ENCODE results near the gene OR2A1. TPM values are rescaled to one million over a fixed set of nuclear protein-coding genes. Genes with fewer than 3 reads are reported as not detected.
"Not testable (repeated sequence)": the region's sequence is repeated elsewhere in the genome, so short reads cannot be mapped to it uniquely, and the experiment has no call there.

Gene OR2A1
- total and polyA plus RNA-seq, 5 donors = 0.02 to 0.39 TPM; not detected in 3

DNA sequence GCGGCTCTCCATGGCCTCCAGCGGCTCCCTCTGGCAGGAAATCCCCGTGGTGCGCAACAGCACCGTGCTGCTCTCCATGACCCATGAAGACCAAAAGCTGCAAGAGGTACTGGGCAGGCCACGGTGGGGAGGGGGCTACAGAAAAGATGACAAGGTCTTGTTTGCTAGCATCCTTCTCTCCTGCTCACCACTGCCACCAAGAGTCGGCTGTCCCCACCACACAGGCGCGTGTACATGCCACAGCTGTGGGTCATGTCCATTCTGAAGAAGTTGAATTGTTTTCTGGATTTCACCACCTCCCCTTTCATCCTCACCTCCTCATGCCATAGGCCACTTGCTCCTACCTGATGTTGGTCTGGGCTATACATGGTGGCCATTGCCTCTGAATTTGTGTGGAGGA, 55.0 kb downstream of the OR2A1 start:
- H3K9me3 ChIP-seq (ENCODE audit: control insufficient read depth, low read length); DNase-seq; H3K27me3 ChIP-seq (ENCODE audit: control insufficient read depth, insufficient read depth); H3K4me1 ChIP-seq (ENCODE audit: control insufficient read depth, insufficient read depth, low read length); intact Hi-C loops (cut with DNase I); H3K27ac ChIP-seq (ENCODE audit: low read length); H3K4me3 ChIP-seq (ENCODE audit: low read length); ATAC-seq: not testable (repeated sequence)
- no CpG with 5 or more reads among the region's 9 CpGs for WGBS

DNA sequence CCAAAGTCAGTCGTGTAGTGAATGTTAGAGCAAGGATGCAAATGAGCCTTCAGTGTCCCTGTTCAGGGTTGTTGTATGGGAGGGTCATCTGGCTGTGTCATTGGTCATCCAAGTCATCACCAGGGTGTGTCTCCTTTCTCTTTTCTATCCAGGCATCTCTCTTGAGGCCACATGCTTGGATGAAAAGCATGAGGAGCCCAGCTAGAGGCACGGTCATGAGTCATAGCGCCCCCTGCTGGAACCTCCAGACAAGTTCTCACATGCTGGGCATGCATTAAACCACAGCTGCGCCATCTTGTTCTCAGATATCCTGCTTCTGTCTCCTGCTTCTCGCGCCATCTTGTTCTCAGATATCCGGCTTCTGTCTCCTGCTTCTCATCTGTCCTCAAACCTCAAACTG, 57.0 kb downstream of the OR2A1 start:
- DNase-seq; H3K4me1 ChIP-seq (ENCODE audit: control insufficient read depth, insufficient read depth, low read length); intact Hi-C loops (cut with DNase I); H3K27me3 ChIP-seq (ENCODE audit: control insufficient read depth, insufficient read depth); H3K27ac ChIP-seq (ENCODE audit: low read length); H3K4me3 ChIP-seq (ENCODE audit: low read length); ATAC-seq; H3K9me3 ChIP-seq (ENCODE audit: control insufficient read depth, low read length): not testable (repeated sequence)
- no CpG with 5 or more reads among the region's 7 CpGs for WGBS

Other genes with a start within 250 kb of the OR2A1 start
- gene OR2A25, start 242.6 kb upstream of the OR2A1 start, total RNA-seq = not detected
- not detected for gene OR2A25, start 242.6 kb upstream of the OR2A1 start, polyA plus RNA-seq
- gene OR2A12, start 226.1 kb upstream of the OR2A1 start, total RNA-seq = not detected
- gene OR2A12, start 226.1 kb upstream of the OR2A1 start, polyA plus RNA-seq = not detected
- gene OR2A2, start 202.8 kb upstream of the OR2A1 start, total RNA-seq = not detected
- not detected for gene OR2A2, start 202.8 kb upstream of the OR2A1 start, polyA plus RNA-seq
- not detected for gene OR2A14, start 189.2 kb upstream of the OR2A1 start, total RNA-seq
- not detected for gene OR2A14, start 189.2 kb upstream of the OR2A1 start, polyA plus RNA-seq
- under 1 TPM in 3 of 4 donors, not detected in 1; 0.14 to 0.28 (median 0.24) TPM for gene CTAGE4, start 129.0 kb upstream of the OR2A1 start, total RNA-seq
- gene CTAGE4, start 129.0 kb upstream of the OR2A1 start, polyA plus RNA-seq = 0.41 TPM
- 1 to 10 TPM in 3 of 4 donors, under 1 TPM in 1; 0.29 to 4.1 (median 2.6) TPM for gene ARHGEF35, start 116.6 kb upstream of the OR2A1 start, total RNA-seq
- gene ARHGEF35, start 116.6 kb upstream of the OR2A1 start, polyA plus RNA-seq = 2.9 TPM
- gene OR2A42, start 72.8 kb upstream of the OR2A1 start, total RNA-seq = not detected
- 0.20 TPM for gene OR2A42, start 72.8 kb upstream of the OR2A1 start, polyA plus RNA-seq
- gene OR2A7, start 47.6 kb upstream of the OR2A1 start, total RNA-seq = 1 to 10 TPM in 3 of 4 donors, under 1 TPM in 1; 0.40 to 1.5 (median 1.4) TPM
- 0.45 TPM for gene OR2A7, start 47.6 kb upstream of the OR2A1 start, polyA plus RNA-seq
- gene CTAGE8, start 43.1 kb upstream of the OR2A1 start, total RNA-seq = under 1 TPM; 0.14 to 0.91 (median 0.38) TPM
- 0.23 TPM for gene CTAGE8, start 43.1 kb upstream of the OR2A1 start, polyA plus RNA-seq
- 1 to 10 TPM; 3.2 to 4.4 (median 4.3) TPM for gene ARHGEF5, start 43.0 kb downstream of the OR2A1 start, total RNA-seq
- 1.9 TPM for gene ARHGEF5, start 43.0 kb downstream of the OR2A1 start, polyA plus RNA-seq
- not detected for gene NOBOX, start 91.3 kb downstream of the OR2A1 start, total RNA-seq
- not detected for gene NOBOX, start 91.3 kb downstream of the OR2A1 start, polyA plus RNA-seq

Measured in right cardiac atrium (tissue), 5 donors.